Ovary (tissue), 9 donors: ENCODE results near the gene EML1. TPM values are rescaled to one million over a fixed set of nuclear protein-coding genes. Genes with fewer than 3 reads are reported as not detected.

Experiments
- DNase-seq, 5 donors: peaks; one replicate each; pipeline ENCODE4 v3.0.0-alpha.2; 2019 to 2020
- H3K27ac ChIP-seq, 2 donors: fragments of 200-600 bp; one replicate each; pipeline versions ENCODE4 v1.5.1 to v1.8.0; 2019 to 2022
- H3K27me3 ChIP-seq: fragments of 200-600 bp; one replicate; pipeline ENCODE4 v1.8.0; 2022
- H3K36me3 ChIP-seq: fragments of 200-600 bp; sonication (generic); one replicate; pipeline ENCODE4 v1.5.1; 2019
- H3K4me1 ChIP-seq: one replicate; pipeline ENCODE4 v1.8.1; 2013; ENCODE audit warnings: mild to moderate bottlenecking, moderate library complexity; ENCODE audit not compliant: insufficient read depth
- H3K4me3 ChIP-seq: fragments of 200-600 bp; sonication (generic); one replicate; pipeline ENCODE4 v1.5.1; 2017
- H3K9me3 ChIP-seq, 2 donors: fragments of 200-600 bp in 1 of 2; sonication (generic) in 1 of 2; one replicate each; pipeline versions ENCODE4 v1.5.1 to v1.8.1; 2013 to 2019; ENCODE audit warnings: mild to moderate bottlenecking in 1 of 2, moderate library complexity in 1 of 2
- CTCF ChIP-seq, 3 donors: fragments of 450-650 bp in 2 of 3; fragments of 200-600 bp in 1 of 3; IDR thresholded peaks; one replicate each; pipeline versions ENCODE4 v1.5.1 to v1.8.0; 2016 to 2022; ENCODE audit warnings: antibody characterized with exemption in 3 of 3, mild to moderate bottlenecking in 1 of 3
- EP300 ChIP-seq: sonication (generic); formaldehyde crosslinking; IDR thresholded peaks from one replicate; pipeline ENCODE4 v1.6.1; 2017; ENCODE audit warnings: antibody characterized with exemption
- POLR2A ChIP-seq: fragments of 450-650 bp; IDR thresholded peaks from one replicate; pipeline ENCODE4 v1.6.1; 2017; ENCODE audit warnings: antibody characterized with exemption, mild to moderate bottlenecking, moderate library complexity
- WGBS, 3 donors: extraction: QIAGEN DNeasy Blood & Tissue Kit in 1 of 3; methylation state at CpG; one replicate each; pipeline versions ENCODE4 v1.1.5 to v1.1.7; 2013 to 2017; 5-methylcytosine and 5-hydroxymethylcytosine counted together
- intact Hi-C, 4 donors: fragments of 100-400 bp; cut with DNase I; formaldehyde crosslinking; loops; one replicate each; pipeline versions ENCODE4 v1.11.0 to v1.15.1; 2022 to 2023
- polyA plus RNA-seq, 2 donors: library from polyadenylated mRNA; stranded (reverse); fragments of 200-250 nt in 1 of 2; fragments of 350-450 nt in 1 of 2; fragmentation: Illumina TruSeq in 1 of 2; extraction: RNeasy Lipid Tissue Mini Kit (QIAGEN cat#74804) in 1 of 2; gene quantifications; one replicate each; pipeline ENCODE4 v1.2.3, GENCODE V29; 2013 to 2014
- total RNA-seq, 7 donors: library from RNA; depleted of rRNA in 2 of 7; stranded (reverse); fragments of >200 nt in 2 of 7; fragmentation: NEBNext Ultra II Directional in 3 of 7; extraction: Animal tissue kit (Norgen Biotek cat#: 25700) in 3 of 7; gene quantifications; one replicate each; pipeline versions ENCODE4 v1.1.0 to v1.2.4, GENCODE V29; 2016 to 2023
- donor health status: DM: no; HTN: no; CAD: no; lungs with moderate emphysema.
- donor health status: DM: no; HTN: no; CAD: no.
- donor health status: Bipolar disorder and iron deficiency.
- donor health status: DM: yes; HTN: yes; CAD: no.
- donor health status: DM: no; HTN: no; CAD: no.
- donor health status: DM: yes; HTN: yes; CAD: no.

Gene EML1
- total and polyA plus RNA-seq, 9 donors: 4.4 to 22.3 (median 9.8) TPM

- no peak overlapping the region for H3K27ac ChIP-seq
- no peaks in the 10 kb centered on the region for H3K9me3 ChIP-seq
- 70 to 78% (median 73%) methylated on average over 2 of the region's 2 CpGs for whole genome bisulfite sequencing, 3 donors
- intact Hi-C loops: no loop called here
- H3K4me3 ChIP-seq: no peak overlapping the region
- H3K27me3 ChIP-seq: no peaks in the 10 kb centered on the region
- H3K4me1 ChIP-seq: no peaks in the 10 kb centered on the region
- H3K36me3 ChIP-seq: no peaks in the 10 kb centered on the region
- DNase-seq: no peak
- TF ChIP-seq CTCF (IDR thresholded peaks at IDR 0.05): no peak
- no peak for TF ChIP-seq POLR2A
- no peak for TF ChIP-seq EP300
Measured at GRCh38 chr14:99892406-99892805, 99.2 kb downstream of the EML1 start.

- intact Hi-C loops: no loop called here
- Histone ChIP-seq H3K27ac (no peak overlapping the region), H3K4me1 (no peaks in the 10 kb centered on the region), H3K27me3 (no peaks in the 10 kb centered on the region), H3K4me3 (no peak overlapping the region), H3K36me3 (no peaks in the 10 kb centered on the region), H3K9me3 (no peaks in the 10 kb centered on the region)
- 41 to 42% (median 42%) methylated on average over 3 of the region's 3 CpGs for WGBS, 3 donors
- DNase-seq: no peak
- TF ChIP-seq CTCF (IDR thresholded peaks at IDR 0.05) (no peak), POLR2A (no peak), EP300 (no peak)
Measured at GRCh38 chr14:99896361-99896760, 103.1 kb downstream of the EML1 start.

GRCh38 chr14:99899578-99900178 lies 106.5 kb downstream of the EML1 start:
- Histone ChIP-seq H3K9me3 (no peaks in the 10 kb centered on the region), H3K27me3 (no peaks in the 10 kb centered on the region), H3K4me1 (no peaks in the 10 kb centered on the region), H3K36me3 (no peaks in the 10 kb centered on the region), H3K4me3 (no peak overlapping the region), H3K27ac (no peak overlapping the region)
- TF ChIP-seq POLR2A (no peak), CTCF (IDR thresholded peaks at IDR 0.05) (peak in 1 of 3 donors; percentile 17)
- 52 to 70% (median 53%) methylated on average over 7 of the region's 7 CpGs for WGBS, 3 donors
- intact Hi-C loops: no loop called here
- no peak for DNase-seq

GRCh38 chr14:99902925-99903324 lies 109.7 kb downstream of the EML1 start:
- no peak overlapping the region for H3K27ac ChIP-seq
- H3K4me3 ChIP-seq: no peak overlapping the region
- H3K36me3 ChIP-seq: no peaks in the 10 kb centered on the region
- H3K27me3 ChIP-seq: no peaks in the 10 kb centered on the region
- H3K9me3 ChIP-seq: no peaks in the 10 kb centered on the region
- H3K4me1 ChIP-seq: no peaks in the 10 kb centered on the region
- TF ChIP-seq EP300 (no peak), CTCF (IDR thresholded peaks at IDR 0.05) (no peak), POLR2A (no peak)
- DNase-seq: no peak
- intact Hi-C loops: no loop called here
